Kidney epithelial cell (primary cell): Measurements from ENCODE around the gene ATP8A2. TPM values are rescaled to one million over a fixed set of nuclear protein-coding genes. Genes with fewer than 3 reads are reported as not detected.

ENCODE experiments used
- DNase-seq: peaks from one replicate; pipeline ENCODE4 v3.0.0-alpha.2; 2010; ENCODE audit warnings: low read depth
- H3K27me3 ChIP-seq: 2 replicates; pipeline ENCODE4 v1.6.0; 2011; ENCODE audit warnings: low read length; ENCODE audit not compliant: control insufficient read depth, insufficient read depth
- H3K36me3 ChIP-seq: 2 replicates; pipeline ENCODE4 v1.5.1; 2011; ENCODE audit warnings: low read length; ENCODE audit not compliant: control insufficient read depth, insufficient read depth
- H3K4me3 ChIP-seq: 2 replicates; pipeline ENCODE4 v1.5.1; 2011; ENCODE audit warnings: low read depth, mild to moderate bottlenecking, control low read depth, low read length
- total RNA-seq: library from RNA; depleted of rRNA; stranded (reverse); fragments of >200 nt; gene quantifications from 2 replicates; pipeline ENCODE4 v1.2.3, GENCODE V29; 2015
- TF ChIP-seq, protein P1 (sequence below): IDR thresholded peaks from 2 replicates; pipeline ENCODE4 v1.5.1; 2011; ENCODE audit warnings: mild to moderate bottlenecking, moderate library complexity, low read length, control low read depth, inconsistent platforms; ENCODE audit not compliant: insufficient read depth, poor library complexity, severe bottlenecking

The ATP8A2 gene
- total RNA-seq, 1 donor from 2014 or later: 3.8 TPM

DNA sequence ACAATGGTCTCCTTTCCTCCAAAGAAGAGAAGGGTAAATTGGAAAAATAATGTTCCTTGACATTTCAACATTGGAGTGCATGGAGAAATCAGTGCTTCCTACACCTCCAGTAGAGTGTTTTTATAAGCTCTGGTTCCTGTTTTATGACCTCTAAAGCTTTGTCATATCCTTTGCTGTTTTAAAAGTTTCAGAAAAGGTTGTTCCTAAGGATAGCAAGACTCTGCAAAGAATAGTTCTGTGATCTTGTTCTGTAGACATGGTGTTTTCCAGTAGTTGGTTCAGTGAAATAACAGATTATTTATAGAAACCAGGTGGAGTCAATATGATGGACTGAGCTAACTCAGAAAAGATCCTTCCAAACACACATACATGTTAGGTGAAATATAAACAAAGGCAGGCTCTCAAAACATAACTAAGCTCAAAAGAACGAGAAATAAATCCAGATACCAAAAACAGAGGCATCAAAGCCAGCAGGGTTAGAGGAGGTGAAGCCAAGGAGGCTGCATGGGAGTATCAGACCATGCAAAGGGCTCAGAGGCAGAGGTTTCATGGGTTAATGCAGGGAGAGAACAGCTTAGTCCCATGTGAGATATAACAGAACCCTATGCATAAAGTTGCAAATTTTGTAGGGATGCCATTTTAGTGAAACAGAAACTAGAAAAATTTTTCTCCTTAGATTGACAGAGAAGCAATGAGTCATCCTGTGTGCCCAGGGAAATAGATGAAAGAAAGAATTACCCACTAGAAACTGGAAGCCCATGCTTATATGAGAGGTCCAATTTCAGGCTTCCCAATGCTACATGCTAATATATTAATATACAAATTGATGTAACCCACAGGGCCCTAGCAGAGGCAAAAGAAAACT, 635.7 kb downstream of the ATP8A2 start:
- Histone ChIP-seq H3K4me3 (no peak overlapping the region), H3K36me3 (no peaks in the 10 kb centered on the region), H3K27me3 (no peaks in the 10 kb centered on the region)
- TF ChIP-seq, protein P1, sequence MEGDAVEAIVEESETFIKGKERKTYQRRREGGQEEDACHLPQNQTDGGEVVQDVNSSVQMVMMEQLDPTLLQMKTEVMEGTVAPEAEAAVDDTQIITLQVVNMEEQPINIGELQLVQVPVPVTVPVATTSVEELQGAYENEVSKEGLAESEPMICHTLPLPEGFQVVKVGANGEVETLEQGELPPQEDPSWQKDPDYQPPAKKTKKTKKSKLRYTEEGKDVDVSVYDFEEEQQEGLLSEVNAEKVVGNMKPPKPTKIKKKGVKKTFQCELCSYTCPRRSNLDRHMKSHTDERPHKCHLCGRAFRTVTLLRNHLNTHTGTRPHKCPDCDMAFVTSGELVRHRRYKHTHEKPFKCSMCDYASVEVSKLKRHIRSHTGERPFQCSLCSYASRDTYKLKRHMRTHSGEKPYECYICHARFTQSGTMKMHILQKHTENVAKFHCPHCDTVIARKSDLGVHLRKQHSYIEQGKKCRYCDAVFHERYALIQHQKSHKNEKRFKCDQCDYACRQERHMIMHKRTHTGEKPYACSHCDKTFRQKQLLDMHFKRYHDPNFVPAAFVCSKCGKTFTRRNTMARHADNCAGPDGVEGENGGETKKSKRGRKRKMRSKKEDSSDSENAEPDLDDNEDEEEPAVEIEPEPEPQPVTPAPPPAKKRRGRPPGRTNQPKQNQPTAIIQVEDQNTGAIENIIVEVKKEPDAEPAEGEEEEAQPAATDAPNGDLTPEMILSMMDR: no peak
- no peak for DNase-seq

DNA sequence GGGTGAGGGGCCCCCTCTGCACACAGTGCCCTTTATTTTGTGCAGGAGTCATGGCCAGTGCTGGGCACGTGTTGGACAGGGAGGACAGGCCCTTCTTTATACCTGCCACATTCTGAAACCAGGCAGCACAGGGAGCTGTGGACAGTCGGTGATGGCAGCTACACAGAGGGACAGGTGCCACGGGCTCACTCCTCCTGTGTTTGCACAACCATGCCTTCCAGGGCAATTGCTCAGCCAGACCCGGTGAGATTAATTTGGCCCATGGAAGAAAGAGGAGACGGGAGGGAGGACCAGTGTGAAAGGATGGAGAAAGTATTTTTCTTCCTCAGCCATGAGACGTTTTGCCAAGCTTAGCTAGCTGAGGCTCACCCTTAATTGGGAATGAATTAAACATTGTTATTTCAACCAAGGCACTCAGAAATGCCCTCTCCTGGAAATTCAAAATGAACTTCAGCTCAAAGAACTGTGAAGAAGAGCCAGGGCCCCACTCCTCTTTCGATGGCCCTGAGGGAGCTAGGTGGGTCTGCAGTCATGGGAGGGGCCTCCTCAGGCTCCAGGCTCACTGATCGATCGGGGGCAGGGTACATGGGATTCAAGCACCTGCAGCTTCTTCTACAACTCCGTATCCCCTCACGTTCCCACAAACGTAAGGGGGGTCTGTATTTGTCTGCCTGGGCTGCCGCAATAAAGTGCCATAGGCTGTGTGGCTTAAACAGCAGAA, 638.9 kb downstream of the ATP8A2 start:
- no peaks in the 10 kb centered on the region for H3K36me3 ChIP-seq
- TF ChIP-seq, protein P1: no peak
- no peak for DNase-seq
- no peaks in the 10 kb centered on the region for H3K27me3 ChIP-seq
- no peak overlapping the region for H3K4me3 ChIP-seq

DNA sequence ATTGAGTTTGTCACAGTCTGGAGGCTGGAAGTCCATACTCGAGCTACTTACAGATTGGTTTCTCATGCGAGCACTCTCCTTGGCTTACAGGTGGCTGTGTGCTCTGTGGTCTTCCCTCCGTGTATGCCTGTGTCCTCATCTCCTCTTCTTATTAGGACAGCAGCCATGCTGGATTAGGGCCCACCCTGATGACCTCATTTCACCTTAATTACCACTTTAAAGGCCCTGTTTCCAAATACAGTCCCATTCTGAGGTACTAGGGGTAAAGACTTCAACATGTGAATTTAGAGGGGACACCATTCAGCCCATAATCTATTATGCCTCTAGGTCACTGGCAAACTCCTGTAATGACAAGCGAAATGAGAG, 639.4 kb downstream of the ATP8A2 start:
- TF ChIP-seq, protein P1: no peak
- Histone ChIP-seq H3K36me3 (no peaks in the 10 kb centered on the region), H3K27me3 (no peaks in the 10 kb centered on the region), H3K4me3 (no peak overlapping the region)
- DNase-seq: no peak

DNA sequence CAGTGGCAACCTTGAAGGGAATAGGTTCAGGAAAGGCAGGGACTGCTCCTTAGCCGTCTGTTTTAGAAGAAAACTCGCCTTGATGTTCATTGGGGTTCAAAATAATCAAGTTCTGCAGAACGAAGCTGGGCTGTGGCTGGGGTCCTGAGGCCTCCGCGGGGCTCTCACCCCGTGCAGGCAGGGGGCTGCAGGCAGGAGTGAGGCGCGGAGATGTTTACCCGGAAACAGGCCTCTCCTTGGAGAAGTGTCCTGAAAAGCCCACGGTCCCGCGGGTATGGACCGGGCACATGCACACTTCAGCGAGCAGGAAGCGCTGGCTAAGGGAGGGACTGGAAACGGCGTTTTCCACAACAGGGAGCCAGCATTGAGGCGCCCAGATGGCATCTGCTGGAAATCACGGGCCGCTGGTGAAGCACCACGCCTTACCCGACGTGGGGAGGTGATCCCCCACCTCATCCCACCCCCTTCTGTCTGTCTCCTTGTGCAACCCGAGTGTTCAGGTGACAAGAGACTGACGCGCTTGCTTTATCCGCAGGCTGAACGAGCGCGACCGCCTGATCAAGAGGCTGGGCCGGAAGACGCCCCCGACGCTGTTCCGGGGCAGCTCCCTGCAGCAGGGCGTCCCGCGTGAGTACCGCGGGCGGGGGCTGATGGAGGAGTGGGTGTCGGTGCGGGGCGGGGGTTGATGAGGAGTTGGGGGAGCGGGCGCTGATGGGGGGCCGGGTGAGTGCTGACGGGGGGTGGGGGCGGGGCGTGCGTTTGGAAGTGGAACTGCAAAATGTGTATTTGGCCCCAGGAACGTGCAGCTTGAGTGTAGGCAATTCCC, 640.4 kb downstream of the ATP8A2 start:
- Histone ChIP-seq H3K36me3 (no peaks in the 10 kb centered on the region), H3K4me3 (peak overlapping the region; percentile 1), H3K27me3 (no peaks in the 10 kb centered on the region)
- DNase-seq: no peak
- TF ChIP-seq, protein P1: no peak

DNA sequence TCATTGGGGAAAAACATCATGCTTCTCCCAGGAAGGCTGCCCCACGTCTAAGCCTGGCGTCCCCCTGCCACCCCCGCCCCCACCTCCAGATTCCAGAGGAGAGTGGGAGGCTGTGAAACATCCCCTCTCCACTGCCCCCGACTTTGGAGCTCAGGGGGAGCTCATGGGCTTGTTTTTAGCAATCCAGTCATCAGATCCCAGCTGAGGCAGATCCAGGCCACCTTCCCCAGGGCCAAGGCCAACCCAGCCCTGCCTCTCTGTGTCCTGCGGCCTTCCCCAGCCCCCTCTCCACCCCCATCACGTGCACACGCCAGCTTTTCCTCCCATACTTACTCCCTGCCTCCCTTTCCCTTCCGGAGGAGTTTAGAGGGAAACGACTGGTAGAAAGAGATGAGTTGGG, 641.2 kb downstream of the ATP8A2 start:
- no peak for DNase-seq
- no peaks in the 10 kb centered on the region for H3K27me3 ChIP-seq
- TF ChIP-seq, protein P1: no peak
- H3K4me3 ChIP-seq: no peak overlapping the region
- no peaks in the 10 kb centered on the region for H3K36me3 ChIP-seq
